Measurements from ENCODE around the gene OAS2.

DNA sequence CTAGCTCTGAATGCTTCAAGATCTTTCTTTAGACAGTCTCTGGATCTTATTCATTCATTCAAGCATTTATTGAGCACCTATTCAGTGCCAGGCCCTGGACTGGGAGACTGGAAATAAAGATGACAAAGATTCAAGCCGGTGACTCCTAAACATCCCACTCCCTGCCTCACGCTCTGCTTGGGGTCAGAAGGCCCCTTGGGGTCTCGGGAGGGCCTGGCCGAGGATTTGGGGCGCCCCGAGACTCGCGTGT is 78.0 kb downstream of the OAS2 start:
- TF ChIP-seq TEAD4 (IDR thresholded peaks at IDR 0.05; ENCODE audit: low read depth, low read length) (no peak), CHD7 (IDR thresholded peaks at IDR 0.05; ENCODE audit: insufficient replicate concordance, low read length) (no peak), JUND (IDR thresholded peaks at IDR 0.05; ENCODE audit: low read length) (no peak), EGR1 (IDR thresholded peaks at IDR 0.05; ENCODE audit: borderline replicate concordance, low read depth, low read length) (no peak), TAF1 (IDR thresholded peaks at IDR 0.05; ENCODE audit: low read depth, low read length) (no peak), PHF8 (conservative IDR thresholded peaks at IDR 0.05; ENCODE audit: low read depth, low read length) (no peak), EP300 (IDR thresholded peaks at IDR 0.05; ENCODE audit: borderline replicate concordance in 1 of 2, low read depth in 2 of 2, low read length in 2 of 2) (no peak), EZH2 (IDR thresholded peaks at IDR 0.05; ENCODE audit: low read depth, low read length, severe bottlenecking) (no peak), POLR2AphosphoS5 (IDR thresholded peaks at IDR 0.05; ENCODE audit: low read depth, low read length) (no peak), POLR2A (IDR thresholded peaks at IDR 0.05; ENCODE audit: control extremely low read depth in 1 of 2, low read depth in 2 of 2, low read length in 2 of 2) (no peak), ZNF274 (IDR thresholded peaks at IDR 0.05; ENCODE audit: borderline replicate concordance, extremely low read depth, low read length) (no peak), CEBPB (IDR thresholded peaks at IDR 0.05; ENCODE audit: low read depth, low read length) (no peak)
- TF ChIP-seq, protein P1, sequence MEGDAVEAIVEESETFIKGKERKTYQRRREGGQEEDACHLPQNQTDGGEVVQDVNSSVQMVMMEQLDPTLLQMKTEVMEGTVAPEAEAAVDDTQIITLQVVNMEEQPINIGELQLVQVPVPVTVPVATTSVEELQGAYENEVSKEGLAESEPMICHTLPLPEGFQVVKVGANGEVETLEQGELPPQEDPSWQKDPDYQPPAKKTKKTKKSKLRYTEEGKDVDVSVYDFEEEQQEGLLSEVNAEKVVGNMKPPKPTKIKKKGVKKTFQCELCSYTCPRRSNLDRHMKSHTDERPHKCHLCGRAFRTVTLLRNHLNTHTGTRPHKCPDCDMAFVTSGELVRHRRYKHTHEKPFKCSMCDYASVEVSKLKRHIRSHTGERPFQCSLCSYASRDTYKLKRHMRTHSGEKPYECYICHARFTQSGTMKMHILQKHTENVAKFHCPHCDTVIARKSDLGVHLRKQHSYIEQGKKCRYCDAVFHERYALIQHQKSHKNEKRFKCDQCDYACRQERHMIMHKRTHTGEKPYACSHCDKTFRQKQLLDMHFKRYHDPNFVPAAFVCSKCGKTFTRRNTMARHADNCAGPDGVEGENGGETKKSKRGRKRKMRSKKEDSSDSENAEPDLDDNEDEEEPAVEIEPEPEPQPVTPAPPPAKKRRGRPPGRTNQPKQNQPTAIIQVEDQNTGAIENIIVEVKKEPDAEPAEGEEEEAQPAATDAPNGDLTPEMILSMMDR (IDR thresholded peaks at IDR 0.05; ENCODE audit: control extremely low read depth in 1 of 3, insufficient read depth in 1 of 3, low read depth in 1 of 3, low read length in 3 of 3), result no peak
